GM12891 (cell line): ENCODE measurements around the gene ZBTB9.
A peak's percentile ranks its signal among the peaks of the same experiment; 100 is the strongest.

Experiments
- DNase-seq: peaks from one replicate; pipeline ENCODE4 v3.0.0; 2011; ENCODE audit warnings: low spot score; ENCODE audit not compliant: insufficient read length
- FAIRE-seq: peaks from 2 replicates; lab custom pipeline; 2011; peaks lifted over from hg19 to GRCh38; lab: Jason Lieb, UNC
- PAX5 ChIP-seq: IDR thresholded peaks from 2 replicates; pipeline ENCODE4 v1.6.1; 2011; ENCODE audit warnings: low read length, moderate library complexity, mild to moderate bottlenecking; ENCODE audit not compliant: insufficient read depth, severe bottlenecking
- POLR2A ChIP-seq: IDR thresholded peaks from 2 replicates; pipeline ENCODE4 v1.6.1; 2011; ENCODE audit warnings: low read depth, low read length, control low read depth
- POLR2AphosphoS5 ChIP-seq: IDR thresholded peaks from 2 replicates; pipeline ENCODE4 v1.6.1; 2011; ENCODE audit warnings: low read depth, low read length, control low read depth
- POU2F2 ChIP-seq: IDR thresholded peaks from 2 replicates; pipeline ENCODE4 v1.6.1; 2011; ENCODE audit warnings: low read depth, mild to moderate bottlenecking, control low read depth, low read length, moderate library complexity
- SPI1 ChIP-seq: IDR thresholded peaks from 2 replicates; pipeline ENCODE4 v1.6.1; 2011; ENCODE audit warnings: low read depth, low read length, control low read depth
- TAF1 ChIP-seq: IDR thresholded peaks from 2 replicates; pipeline ENCODE4 v1.6.1; 2011; ENCODE audit warnings: low read depth, low read length, control low read depth

Gene ZBTB9

DNA sequence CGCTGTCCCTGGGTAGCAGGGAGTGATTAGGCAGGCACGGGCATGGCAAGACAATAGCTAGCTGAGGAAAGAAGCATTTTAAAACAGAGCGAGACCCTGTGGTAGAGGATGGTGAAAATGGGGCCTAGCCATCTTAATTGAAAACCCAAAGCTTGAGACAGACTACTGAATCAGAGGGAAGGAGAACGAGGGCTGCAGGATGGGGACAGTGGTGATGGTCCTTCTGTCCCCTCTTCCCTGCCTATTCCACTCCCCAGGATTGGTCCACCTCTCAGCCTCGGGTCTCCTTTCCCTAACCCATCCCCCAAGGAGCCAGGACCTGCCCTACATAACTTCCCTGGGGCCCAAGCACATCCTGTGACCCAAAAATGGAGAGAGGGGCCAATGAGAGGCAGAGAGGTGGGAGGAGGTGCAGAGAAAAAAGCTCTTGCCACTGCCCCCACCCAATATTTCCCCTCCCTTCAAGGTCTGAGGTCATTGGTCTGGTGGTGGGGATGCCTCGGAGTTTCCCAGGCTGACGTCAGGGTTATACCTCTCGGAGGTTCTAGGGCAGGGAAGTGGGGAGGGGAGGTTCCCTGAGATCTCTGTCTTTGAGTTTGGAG, 35.6 kb upstream of the ZBTB9 start:
- TF ChIP-seq PAX5 (no peak), POLR2AphosphoS5 (no peak), POU2F2 (no peak), SPI1 (0 out of 2 replicates have a peak, but pooled peaks have one; percentile 15), TAF1 (no peak)
- FAIRE-seq: peak; percentile 43
- no peak for DNase-seq

DNA sequence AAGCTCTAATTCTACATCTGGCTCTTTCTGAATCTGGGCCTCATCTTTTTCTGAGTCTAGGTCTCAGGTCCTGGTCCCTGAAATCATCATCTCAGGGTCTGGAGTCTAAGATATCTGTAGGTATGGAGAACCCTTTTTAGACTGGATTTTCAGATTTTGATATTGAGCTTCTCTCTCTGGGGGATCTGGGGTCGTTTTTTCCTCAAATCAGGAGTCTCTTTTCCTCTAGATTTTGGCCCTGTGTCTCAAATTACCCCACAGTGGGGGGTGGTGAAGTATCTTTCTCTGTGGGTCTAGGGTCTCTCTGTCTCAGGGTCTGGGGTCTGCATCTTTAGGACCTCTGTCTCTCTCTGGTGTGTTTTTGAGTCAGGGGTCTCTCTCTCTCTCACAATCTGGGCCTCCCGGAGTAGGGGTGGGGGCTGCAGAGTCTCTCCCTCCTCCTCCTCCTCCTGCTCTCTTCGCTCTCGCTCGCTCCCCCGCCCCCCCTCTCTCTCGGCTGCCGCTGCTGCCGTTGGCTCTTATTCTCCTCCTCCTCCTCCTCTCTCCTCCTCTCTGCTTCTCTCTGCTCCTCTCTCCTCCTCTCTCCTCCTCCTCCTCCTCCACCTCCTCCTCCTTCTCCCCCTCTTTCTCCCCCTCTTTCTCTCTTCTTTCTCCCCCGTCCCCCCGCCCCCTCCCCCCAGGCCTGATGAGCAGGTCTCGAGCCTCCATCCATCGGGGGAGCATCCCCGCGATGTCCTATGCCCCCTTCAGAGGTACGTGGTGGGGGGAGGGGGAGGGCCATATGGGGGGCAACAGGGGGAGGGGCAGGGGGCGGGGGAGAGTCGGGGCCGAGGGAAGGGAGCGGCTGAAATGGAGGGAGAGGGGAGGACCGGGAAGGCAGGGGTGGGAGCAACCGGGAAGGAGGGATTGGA, 34.5 kb upstream of the ZBTB9 start, which contains the start of gene SYNGAP1:
Gene SYNGAP1 (plus strand): TSS at position 486 of the 911 bp plus-strand sequence. CDS start 200 bp downstream, at position 686.
- no peak for FAIRE-seq
- TF ChIP-seq PAX5 (no peak), POU2F2 (no peak), TAF1 (no peak), POLR2AphosphoS5 (no peak), SPI1 (no peak), POLR2A (no peak)
- DNase-seq: no peak

- FAIRE-seq (no peak), DNase-seq (no peak)
- TF ChIP-seq POU2F2: no peak
- no peak for TF ChIP-seq TAF1
- no peak for TF ChIP-seq PAX5
- TF ChIP-seq POLR2AphosphoS5: no peak
- TF ChIP-seq POLR2A: no peak
- TF ChIP-seq SPI1: no peak
Observed at GRCh38 chr6:33420491-33421343, 33.7 kb upstream of the ZBTB9 start.

DNA sequence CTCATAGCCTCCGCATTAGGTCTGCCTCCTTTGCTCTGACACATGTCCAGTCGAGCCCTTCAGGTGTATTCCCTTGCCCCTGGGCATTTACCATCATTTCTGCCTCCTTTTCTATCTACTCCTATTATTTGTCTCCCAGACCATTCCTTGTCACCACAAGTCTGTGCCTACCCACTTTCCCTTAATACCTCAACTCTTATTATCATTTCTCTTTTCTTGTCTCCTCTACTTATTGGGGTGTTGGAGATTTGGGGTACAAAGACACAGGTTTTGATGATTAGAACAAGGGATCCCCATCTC, 33.1 kb upstream of the ZBTB9 start:
- TF ChIP-seq SPI1 (no peak), POLR2A (no peak), PAX5 (no peak), TAF1 (no peak), POLR2AphosphoS5 (no peak), POU2F2 (no peak)
- FAIRE-seq (no peak), DNase-seq (no peak)

GRCh38 chr6:33423777-33424176, 30.6 kb upstream of the ZBTB9 start:
- DNase-seq (no peak), FAIRE-seq (no peak)
- TF ChIP-seq POU2F2 (no peak), POLR2A (no peak), PAX5 (no peak), TAF1 (no peak), SPI1 (no peak), POLR2AphosphoS5 (no peak)

- FAIRE-seq: no peak
- TF ChIP-seq POLR2A: no peak
- TF ChIP-seq POU2F2: no peak
- no peak for TF ChIP-seq POLR2AphosphoS5
- no peak for TF ChIP-seq PAX5
- peak; percentile 10; the same call in 1 of the 2 replicates for TF ChIP-seq SPI1
- TF ChIP-seq TAF1: no peak
- no peak for DNase-seq
Observed at GRCh38 chr6:33424855-33425667, 29.3 kb upstream of the ZBTB9 start.

GRCh38 chr6:33425668-33426577, 28.5 kb upstream of the ZBTB9 start:
- DNase-seq (peak; percentile 75), FAIRE-seq (peak; percentile 86)
- TF ChIP-seq POLR2A (no peak; the same call in 1 of the 2 replicates), POLR2AphosphoS5 (peak; percentile 40; the same call in 1 of the 2 replicates), TAF1 (0 out of 2 replicates have a peak, but pooled peaks have one; percentile 30), SPI1 (no peak), POU2F2 (no peak)
